WTC11 (cell line): ENCODE results near the gene UNKL. TPM values are rescaled to one million over a fixed set of nuclear protein-coding genes. Genes with fewer than 3 reads are reported as not detected.

ENCODE experiments used
- ATAC-seq: fragments of 200-7000 bp; cut with Tn5 transposase; 2 replicates; pipeline ENCODE4 v1.10.0; 2021; ENCODE audit warnings: mild to moderate bottlenecking, moderate library complexity
- CTCF ChIA-PET: fragments of 300-600 bp; sonication (Branson Sonifier 250); formaldehyde crosslinking; loops from one replicate; lab custom pipeline; 2021; ENCODE audit warnings: antibody characterized with exemption; lab: Charles Lee
- POLR2A ChIA-PET: fragments of 350-600 bp; sonication (Branson Sonifier 250); formaldehyde crosslinking; loops from one replicate; lab custom pipeline; 2021; ENCODE audit warnings: antibody characterized with exemption; lab: Charles Lee
- DNase-seq: peaks from one replicate; pipeline ENCODE4 v3.0.0; 2021; ENCODE audit warnings: low spot score
- H3K27ac Mint-ChIP-seq: 2 replicates; pipeline ENCODE4 v1.8.0; 2021; ENCODE audit warnings: mixed read lengths
- H3K27me3 Mint-ChIP-seq: 2 replicates; pipeline ENCODE4 v1.8.0; 2021; ENCODE audit warnings: low read depth, mild to moderate bottlenecking, moderate library complexity, mixed read lengths
- H3K36me3 Mint-ChIP-seq: 2 replicates; pipeline ENCODE4 v1.8.0; 2021; ENCODE audit warnings: mixed read lengths
- H3K4me1 Mint-ChIP-seq: 2 replicates; pipeline ENCODE4 v1.8.0; 2022; ENCODE audit warnings: mixed read lengths
- H3K4me3 Mint-ChIP-seq: 2 replicates; pipeline ENCODE4 v1.8.0; 2021; ENCODE audit warnings: mild to moderate bottlenecking, moderate library complexity, mixed read lengths
- H3K9me3 Mint-ChIP-seq: 2 replicates; pipeline ENCODE4 v1.8.0; 2021; ENCODE audit warnings: mixed read lengths
- FOXJ3 ChIP-seq: sonication (generic); formaldehyde crosslinking; IDR thresholded peaks from 2 replicates; pipeline ENCODE4 v1.9.0; 2021; ENCODE audit warnings: missing genetic modification reagents, mild to moderate bottlenecking, borderline replicate concordance
- FOXP1 ChIP-seq: sonication (generic); formaldehyde crosslinking; IDR thresholded peaks from 2 replicates; pipeline ENCODE4 v1.8.0; 2022; ENCODE audit warnings: missing genetic modification reagents, mild to moderate bottlenecking, moderate library complexity, borderline replicate concordance
- JAZF1 ChIP-seq: fragments of 250-450 bp; sonication (Bioruptor Pico); IDR thresholded peaks from 2 replicates; pipeline ENCODE4 v1.9.0; 2021; ENCODE audit warnings: moderate library complexity, mild to moderate bottlenecking, inconsistent platforms
- JUN ChIP-seq: sonication (generic); formaldehyde crosslinking; IDR thresholded peaks from 2 replicates; pipeline ENCODE4 v1.8.0; 2023; ENCODE audit warnings: mild to moderate bottlenecking, missing genetic modification reagents
- NFE2L1 ChIP-seq: sonication (generic); formaldehyde crosslinking; IDR thresholded peaks from 2 replicates; pipeline ENCODE4 v1.8.1; 2023; ENCODE audit warnings: missing genetic modification reagents
- NFYB ChIP-seq: sonication (generic); formaldehyde crosslinking; conservative IDR thresholded peaks from 2 replicates; pipeline ENCODE4 v1.8.0; 2022; ENCODE audit warnings: low read depth, missing genetic modification reagents
- SP1 ChIP-seq: sonication (generic); formaldehyde crosslinking; conservative IDR thresholded peaks from 2 replicates; pipeline ENCODE4 v1.8.1; 2022; ENCODE audit warnings: missing genetic modification reagents
- TEAD4 ChIP-seq: sonication (generic); formaldehyde crosslinking; IDR thresholded peaks from 2 replicates; pipeline ENCODE4 v1.8.0; 2022; ENCODE audit warnings: mild to moderate bottlenecking, missing genetic modification reagents
- ZNF121 ChIP-seq: sonication (generic); formaldehyde crosslinking; IDR thresholded peaks from 2 replicates; pipeline ENCODE4 v1.8.0; 2023; ENCODE audit warnings: missing genetic modification reagents
- ZNF317 ChIP-seq: sonication (generic); formaldehyde crosslinking; IDR thresholded peaks from 2 replicates; pipeline ENCODE4 v1.8.1; 2023; ENCODE audit warnings: low read depth, mild to moderate bottlenecking, moderate library complexity, missing genetic modification reagents, borderline replicate concordance
- total RNA-seq: library from RNA; stranded (reverse); gene quantifications from 3 replicates; pipeline ENCODE4 v1.2.3, GENCODE V29; 2021
- TF ChIP-seq, protein P1 (sequence below): fragments of 250-450 bp; sonication (Bioruptor Pico); IDR thresholded peaks from 2 replicates; pipeline ENCODE4 v1.9.0; 2021; ENCODE audit warnings: mild to moderate bottlenecking
- TF ChIP-seq, protein P2 (sequence below): sonication (generic); formaldehyde crosslinking; IDR thresholded peaks from 2 replicates; pipeline ENCODE4 v1.8.0; 2022; ENCODE audit warnings: missing genetic modification reagents
- TF ChIP-seq, protein P3 (sequence below): sonication (generic); formaldehyde crosslinking; IDR thresholded peaks from 2 replicates; pipeline ENCODE4 v1.8.0; 2022; ENCODE audit warnings: mild to moderate bottlenecking, missing genetic modification reagents
- TF ChIP-seq, protein P4 (sequence below): fragments of 250-450 bp; sonication (Bioruptor Pico); conservative IDR thresholded peaks from 2 replicates; pipeline ENCODE4 v1.9.0; 2021; ENCODE audit warnings: mild to moderate bottlenecking
- TF ChIP-seq, protein P5 (sequence below): sonication (generic); formaldehyde crosslinking; IDR thresholded peaks from 2 replicates; pipeline ENCODE4 v1.8.1; 2023; ENCODE audit warnings: mild to moderate bottlenecking, missing genetic modification reagents, moderate library complexity

The UNKL gene
- total RNA-seq, 1 experiment from 2014 or later = 53.3 TPM

DNA sequence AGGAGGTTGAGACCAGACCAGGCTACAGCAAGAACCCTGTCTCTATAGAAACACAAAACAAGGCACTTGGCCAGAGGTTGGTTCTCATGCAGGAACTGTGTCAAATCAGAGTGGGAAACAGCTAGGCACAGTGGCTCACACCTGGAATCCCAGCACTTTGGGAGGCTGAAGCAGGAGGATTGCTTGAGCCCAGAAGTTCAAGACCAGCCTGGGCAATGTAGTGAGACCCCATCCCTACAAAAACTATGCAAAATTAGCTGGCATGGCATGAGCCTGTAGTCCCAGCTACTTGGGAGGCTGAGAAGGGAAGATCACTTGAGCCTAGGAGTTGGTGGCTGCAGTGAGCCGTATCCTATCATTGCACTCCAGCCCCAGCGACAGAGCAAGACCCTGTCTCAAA is 1.7 kb downstream of the UNKL start:
- Mint-ChIP-seq H3K36me3 (no peaks in the 10 kb centered on the region), H3K4me1 (0 out of 2 replicates have a peak, but pooled peaks cover 4% of the 10 kb centered on the region), H3K27ac (no peak overlapping the region), H3K9me3 (no peaks in the 10 kb centered on the region), H3K27me3 (no peaks in the 10 kb centered on the region; the same call in 1 of the 2 replicates)
- CTCF ChIA-PET = interaction anchor here (0.7 kb wide), 1 partner anchor 102 kb away, joined by 4 read pairs; no protein-coding TSS in a partner anchor
- DNase-seq = no peak
- POLR2A ChIA-PET = interaction anchor here (0.7 kb wide), 1 partner anchor 82 kb away, joined by 11 read pairs; no protein-coding TSS in a partner anchor
- no peak for ATAC-seq
- no peak for TF ChIP-seq JUN (CRISPR knock-in tag)
- TF ChIP-seq, protein P1, sequence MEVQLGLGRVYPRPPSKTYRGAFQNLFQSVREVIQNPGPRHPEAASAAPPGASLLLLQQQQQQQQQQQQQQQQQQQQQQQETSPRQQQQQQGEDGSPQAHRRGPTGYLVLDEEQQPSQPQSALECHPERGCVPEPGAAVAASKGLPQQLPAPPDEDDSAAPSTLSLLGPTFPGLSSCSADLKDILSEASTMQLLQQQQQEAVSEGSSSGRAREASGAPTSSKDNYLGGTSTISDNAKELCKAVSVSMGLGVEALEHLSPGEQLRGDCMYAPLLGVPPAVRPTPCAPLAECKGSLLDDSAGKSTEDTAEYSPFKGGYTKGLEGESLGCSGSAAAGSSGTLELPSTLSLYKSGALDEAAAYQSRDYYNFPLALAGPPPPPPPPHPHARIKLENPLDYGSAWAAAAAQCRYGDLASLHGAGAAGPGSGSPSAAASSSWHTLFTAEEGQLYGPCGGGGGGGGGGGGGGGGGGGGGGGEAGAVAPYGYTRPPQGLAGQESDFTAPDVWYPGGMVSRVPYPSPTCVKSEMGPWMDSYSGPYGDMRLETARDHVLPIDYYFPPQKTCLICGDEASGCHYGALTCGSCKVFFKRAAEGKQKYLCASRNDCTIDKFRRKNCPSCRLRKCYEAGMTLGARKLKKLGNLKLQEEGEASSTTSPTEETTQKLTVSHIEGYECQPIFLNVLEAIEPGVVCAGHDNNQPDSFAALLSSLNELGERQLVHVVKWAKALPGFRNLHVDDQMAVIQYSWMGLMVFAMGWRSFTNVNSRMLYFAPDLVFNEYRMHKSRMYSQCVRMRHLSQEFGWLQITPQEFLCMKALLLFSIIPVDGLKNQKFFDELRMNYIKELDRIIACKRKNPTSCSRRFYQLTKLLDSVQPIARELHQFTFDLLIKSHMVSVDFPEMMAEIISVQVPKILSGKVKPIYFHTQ (CRISPR knock-in tag) = no peak
- TF ChIP-seq ZNF317 (CRISPR knock-in tag) = no peak
- TF ChIP-seq ZNF121 (CRISPR knock-in tag) = peak; percentile 76
- no peak for TF ChIP-seq FOXJ3 (CRISPR knock-in tag)
- no peak for TF ChIP-seq NFE2L1 (CRISPR knock-in tag)
- TF ChIP-seq, protein P2, sequence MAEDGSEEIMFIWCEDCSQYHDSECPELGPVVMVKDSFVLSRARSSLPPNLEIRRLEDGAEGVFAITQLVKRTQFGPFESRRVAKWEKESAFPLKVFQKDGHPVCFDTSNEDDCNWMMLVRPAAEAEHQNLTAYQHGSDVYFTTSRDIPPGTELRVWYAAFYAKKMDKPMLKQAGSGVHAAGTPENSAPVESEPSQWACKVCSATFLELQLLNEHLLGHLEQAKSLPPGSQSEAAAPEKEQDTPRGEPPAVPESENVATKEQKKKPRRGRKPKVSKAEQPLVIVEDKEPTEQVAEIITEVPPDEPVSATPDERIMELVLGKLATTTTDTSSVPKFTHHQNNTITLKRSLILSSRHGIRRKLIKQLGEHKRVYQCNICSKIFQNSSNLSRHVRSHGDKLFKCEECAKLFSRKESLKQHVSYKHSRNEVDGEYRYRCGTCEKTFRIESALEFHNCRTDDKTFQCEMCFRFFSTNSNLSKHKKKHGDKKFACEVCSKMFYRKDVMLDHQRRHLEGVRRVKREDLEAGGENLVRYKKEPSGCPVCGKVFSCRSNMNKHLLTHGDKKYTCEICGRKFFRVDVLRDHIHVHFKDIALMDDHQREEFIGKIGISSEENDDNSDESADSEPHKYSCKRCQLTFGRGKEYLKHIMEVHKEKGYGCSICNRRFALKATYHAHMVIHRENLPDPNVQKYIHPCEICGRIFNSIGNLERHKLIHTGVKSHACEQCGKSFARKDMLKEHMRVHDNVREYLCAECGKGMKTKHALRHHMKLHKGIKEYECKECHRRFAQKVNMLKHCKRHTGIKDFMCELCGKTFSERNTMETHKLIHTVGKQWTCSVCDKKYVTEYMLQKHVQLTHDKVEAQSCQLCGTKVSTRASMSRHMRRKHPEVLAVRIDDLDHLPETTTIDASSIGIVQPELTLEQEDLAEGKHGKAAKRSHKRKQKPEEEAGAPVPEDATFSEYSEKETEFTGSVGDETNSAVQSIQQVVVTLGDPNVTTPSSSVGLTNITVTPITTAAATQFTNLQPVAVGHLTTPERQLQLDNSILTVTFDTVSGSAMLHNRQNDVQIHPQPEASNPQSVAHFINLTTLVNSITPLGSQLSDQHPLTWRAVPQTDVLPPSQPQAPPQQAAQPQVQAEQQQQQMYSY (CRISPR knock-in tag) = no peak
- TF ChIP-seq TEAD4 (CRISPR knock-in tag) = no peak
- TF ChIP-seq, all 79 proteins: peak for 1
- H3K4me3 Mint-ChIP-seq = no peak overlapping the region

DNA sequence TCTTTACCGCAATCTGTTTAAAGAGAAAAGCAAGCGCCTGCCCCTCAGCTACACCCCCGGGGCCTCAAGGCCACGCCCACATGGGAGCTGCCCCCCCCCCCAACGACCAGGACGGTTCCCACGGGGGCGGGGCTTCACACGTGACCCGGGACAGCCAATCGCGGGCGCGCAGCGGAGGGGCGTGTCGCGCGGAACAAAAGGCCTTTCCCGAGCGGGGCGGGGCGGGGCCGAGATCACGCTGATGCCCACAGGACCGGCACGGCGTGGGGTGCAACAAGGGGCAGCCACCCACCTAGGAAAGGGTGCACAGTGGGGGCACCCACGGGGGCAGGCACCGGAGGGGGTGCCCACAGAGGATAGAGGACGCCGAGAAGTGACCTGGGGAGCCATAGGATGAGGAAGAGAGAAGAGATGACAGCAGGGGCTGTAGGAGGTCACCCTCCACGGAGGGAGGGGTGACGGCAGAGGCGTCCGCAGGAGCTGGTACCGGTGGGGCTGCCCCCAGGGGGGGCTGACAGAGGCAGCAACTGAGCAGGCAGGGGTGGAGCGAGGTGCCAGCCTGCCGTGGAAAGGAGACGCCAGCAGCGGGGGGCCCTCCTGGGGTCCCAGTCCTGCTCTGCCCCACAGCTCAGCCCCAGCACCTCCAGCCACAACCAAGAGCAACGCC is 6.2 kb downstream of the UNKL start:
- TF ChIP-seq, protein P3, sequence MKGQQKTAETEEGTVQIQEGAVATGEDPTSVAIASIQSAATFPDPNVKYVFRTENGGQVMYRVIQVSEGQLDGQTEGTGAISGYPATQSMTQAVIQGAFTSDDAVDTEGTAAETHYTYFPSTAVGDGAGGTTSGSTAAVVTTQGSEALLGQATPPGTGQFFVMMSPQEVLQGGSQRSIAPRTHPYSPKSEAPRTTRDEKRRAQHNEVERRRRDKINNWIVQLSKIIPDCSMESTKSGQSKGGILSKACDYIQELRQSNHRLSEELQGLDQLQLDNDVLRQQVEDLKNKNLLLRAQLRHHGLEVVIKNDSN (CRISPR knock-in tag) = peak; percentile 97
- TF ChIP-seq, protein P4, sequence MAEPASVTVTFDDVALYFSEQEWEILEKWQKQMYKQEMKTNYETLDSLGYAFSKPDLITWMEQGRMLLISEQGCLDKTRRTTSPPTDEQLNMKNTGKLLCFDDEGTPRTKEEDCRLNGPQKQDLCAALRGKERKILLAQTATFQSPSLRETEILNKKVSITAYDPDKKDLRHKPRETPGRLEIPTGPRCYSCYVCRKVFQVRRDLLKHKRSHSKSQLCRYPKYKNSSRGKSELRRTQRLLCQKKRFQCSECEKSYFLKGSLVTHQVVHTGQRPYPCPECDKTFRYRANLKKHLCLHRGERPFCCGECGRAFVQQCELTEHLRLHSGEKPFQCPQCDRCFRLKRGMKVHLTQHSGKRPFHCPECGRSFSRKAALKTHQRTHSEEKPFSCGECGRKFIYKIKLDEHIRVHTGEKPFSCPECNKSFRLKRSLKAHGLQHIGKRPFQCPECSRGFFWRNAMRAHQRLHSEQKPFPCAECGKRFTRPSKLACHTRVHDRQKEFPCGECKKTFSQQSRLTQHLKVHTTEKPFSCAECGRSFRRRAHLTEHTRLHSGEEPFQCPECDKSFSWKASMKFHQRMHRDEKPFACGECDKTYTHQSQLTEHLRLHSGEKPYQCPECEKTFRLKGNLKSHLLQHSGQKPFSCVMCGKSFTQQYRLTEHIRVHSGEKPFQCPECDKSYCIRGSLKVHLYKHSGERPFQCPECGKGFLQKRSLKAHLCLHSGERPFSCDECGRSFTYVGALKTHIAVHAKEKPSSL (CRISPR knock-in tag) = no peak
- TF ChIP-seq JAZF1 (CRISPR knock-in tag) (no peak), SP1 (CRISPR knock-in tag) (peak; percentile 98), NFYB (CRISPR knock-in tag) (peak; percentile 84), FOXP1 (CRISPR knock-in tag) (0 out of 2 replicates have a peak, but pooled peaks have one; percentile 34)
- TF ChIP-seq, protein P5, sequence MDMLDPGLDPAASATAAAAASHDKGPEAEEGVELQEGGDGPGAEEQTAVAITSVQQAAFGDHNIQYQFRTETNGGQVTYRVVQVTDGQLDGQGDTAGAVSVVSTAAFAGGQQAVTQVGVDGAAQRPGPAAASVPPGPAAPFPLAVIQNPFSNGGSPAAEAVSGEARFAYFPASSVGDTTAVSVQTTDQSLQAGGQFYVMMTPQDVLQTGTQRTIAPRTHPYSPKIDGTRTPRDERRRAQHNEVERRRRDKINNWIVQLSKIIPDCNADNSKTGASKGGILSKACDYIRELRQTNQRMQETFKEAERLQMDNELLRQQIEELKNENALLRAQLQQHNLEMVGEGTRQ (CRISPR knock-in tag) = peak; percentile 98
- Mint-ChIP-seq H3K27ac (no peak overlapping the region), H3K27me3 (no peaks in the 10 kb centered on the region), H3K9me3 (no peaks in the 10 kb centered on the region), H3K36me3 (no peaks in the 10 kb centered on the region; the same call in 1 of the 2 replicates), H3K4me3 (peak overlapping the region; percentile 72), H3K4me1 (no peaks in the 10 kb centered on the region)
- POLR2A ChIA-PET = interaction anchor here (1.4 kb wide), 1 partner anchor 28 kb away, joined by 12 read pairs; no protein-coding TSS in a partner anchor
- DNase-seq = peak; percentile 93
- CTCF ChIA-PET = interaction anchor here (1.2 to 1.4 kb wide), 4 partner anchors 12 to 298 kb away, joined by 5 to 6 read pairs (median 6); partner anchors contain the start of genes MAPK8IP3 and UQCC4
- ATAC-seq = peak; percentile 84
